ENCODE results near the gene DMRT3. TPM values are rescaled to one million over a fixed set of nuclear protein-coding genes. Genes with fewer than 3 reads are reported as not detected.

The DMRT3 gene
- not detected in 2 replicates for total RNA-seq

GRCh38 chr9:976258-976942, at the start of gene DMRT3:
Gene DMRT3, plus strand, starts transcription at chr9:976655. Its CDS starts 347 bp downstream, at chr9:977002.
- intact Hi-C loops (cut with micrococcal nuclease), result no loop called here

GRCh38 chr9:926976-927375, 49.5 kb upstream of the DMRT3 start:
- intact Hi-C loops (cut with micrococcal nuclease), result no loop called here

DNA sequence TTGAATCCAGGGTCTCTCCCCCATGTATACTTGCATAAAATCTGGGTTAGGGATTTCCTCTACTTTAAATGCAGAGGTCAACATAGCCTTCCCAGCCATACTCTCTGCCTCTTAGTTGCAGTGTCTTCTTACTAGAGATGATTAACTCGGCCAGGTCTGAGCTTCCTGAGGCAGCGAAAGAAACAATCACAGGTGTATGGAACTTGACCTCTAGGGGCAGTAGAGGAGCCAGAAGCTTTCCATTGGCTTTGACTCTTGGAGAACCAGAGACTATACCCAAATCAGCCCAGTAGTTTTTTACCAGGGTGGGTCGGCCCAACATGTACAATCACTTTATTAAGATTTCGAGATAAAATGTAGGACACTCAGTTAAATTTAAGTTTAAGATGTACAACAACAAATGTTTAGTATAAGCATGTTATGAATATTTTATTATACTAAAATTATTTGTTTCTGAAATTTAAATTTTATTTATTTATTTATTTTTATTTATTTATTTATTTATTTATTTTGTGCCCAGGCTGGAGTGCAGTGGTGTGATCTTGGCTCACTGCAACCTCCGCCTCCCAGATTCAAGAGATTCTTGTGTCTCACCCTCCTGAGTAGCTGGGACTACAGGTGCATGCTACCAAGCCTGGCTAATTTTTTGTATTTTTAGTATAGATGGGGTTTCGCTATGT, 48.0 kb upstream of the DMRT3 start:
- intact Hi-C loops (cut with micrococcal nuclease), result no loop called here

GRCh38 chr9:929719-930118, 46.7 kb upstream of the DMRT3 start:
- intact Hi-C loops (cut with micrococcal nuclease), result no loop called here

- intact Hi-C loops (cut with micrococcal nuclease), result no loop called here
These were observed 43.1 kb upstream of the DMRT3 start for GRCh38 chr9:933356-933755.

GRCh38 chr9:935348-935965, 41.0 kb upstream of the DMRT3 start:
- intact Hi-C loops (cut with micrococcal nuclease), result no loop called here

DNA sequence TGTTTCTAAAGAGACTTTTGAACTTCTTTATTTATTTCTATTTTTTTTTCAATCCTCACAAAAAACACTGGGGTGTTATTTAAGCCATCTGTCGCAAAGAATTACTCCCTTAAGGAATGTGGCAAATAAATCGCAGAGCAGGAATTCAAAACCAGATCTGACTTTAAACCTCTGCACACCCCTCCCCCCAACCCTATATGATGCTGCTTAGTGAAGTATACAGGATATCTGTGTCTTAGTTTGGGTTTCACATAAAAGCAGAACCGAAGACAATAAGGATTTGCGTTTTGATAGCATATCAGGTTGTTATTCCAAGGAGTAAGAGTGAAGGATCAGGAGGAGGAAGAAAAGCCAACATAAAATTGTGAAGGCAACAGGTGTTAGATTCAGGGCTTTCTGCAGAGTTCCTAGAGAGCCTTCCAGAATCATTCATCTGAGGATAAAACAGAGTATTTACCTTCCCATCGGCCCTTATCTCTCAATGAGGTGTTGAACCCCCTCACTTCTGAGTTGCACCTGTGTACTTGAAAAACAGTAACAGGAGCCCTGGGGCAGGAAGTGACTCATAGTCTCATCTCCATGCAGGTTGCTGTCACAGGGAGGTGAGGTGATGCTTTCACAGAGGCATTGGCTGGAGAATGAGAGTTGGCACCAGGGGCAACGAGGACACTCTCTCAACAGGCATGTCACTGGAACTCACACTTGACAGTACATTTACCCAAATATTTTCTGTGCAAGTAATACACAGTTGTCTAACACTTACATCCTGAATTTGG, 33.5 kb upstream of the DMRT3 start:
- intact Hi-C loops (cut with micrococcal nuclease), result no loop called here

DNA sequence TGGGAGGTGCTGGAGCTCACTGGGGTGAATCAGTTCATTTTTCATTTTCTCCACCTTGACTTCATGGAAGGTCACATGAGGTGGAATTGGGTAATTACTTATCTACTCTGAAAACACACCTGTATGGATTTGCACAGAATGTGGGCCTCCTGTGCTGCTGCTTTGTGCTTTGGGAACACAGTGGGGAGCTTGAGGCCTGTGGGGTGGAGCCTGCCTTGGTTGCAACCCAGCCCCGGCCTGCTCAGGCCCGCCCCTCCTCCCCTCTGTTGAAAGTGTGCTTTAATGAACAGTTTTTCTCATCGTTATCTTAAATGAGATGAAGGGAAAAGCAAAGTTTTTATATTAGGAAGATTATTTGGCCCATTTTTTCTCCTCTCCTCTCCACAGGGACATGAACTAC, 28.5 kb upstream of the DMRT3 start:
- intact Hi-C loops (cut with micrococcal nuclease), result no loop called here

GRCh38 chr9:948497-948896, 28.0 kb upstream of the DMRT3 start:
- intact Hi-C loops (cut with micrococcal nuclease), result no loop called here

DNA sequence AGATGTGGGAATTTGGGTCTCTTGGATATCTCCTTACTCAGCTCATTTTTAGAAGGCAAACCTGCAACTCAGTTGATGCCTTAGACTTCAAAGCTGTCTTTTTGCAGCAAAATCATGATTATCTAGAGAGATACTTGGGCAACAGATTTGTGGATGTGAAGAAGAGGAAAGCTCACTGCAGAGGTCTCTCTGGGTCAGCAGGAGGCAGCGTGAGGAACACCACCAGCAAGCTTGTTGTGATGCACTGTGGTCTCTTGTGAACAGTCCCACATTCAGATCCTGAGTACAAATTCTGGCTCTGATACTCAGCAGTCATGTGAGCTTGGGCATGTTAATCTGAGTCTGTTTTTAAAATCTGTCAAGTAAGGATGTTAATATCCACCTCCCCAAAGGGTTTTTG, 26.3 kb upstream of the DMRT3 start:
- intact Hi-C loops (cut with micrococcal nuclease), result no loop called here

- intact Hi-C loops (cut with micrococcal nuclease), result no loop called here
These were observed 23.9 kb upstream of the DMRT3 start for GRCh38 chr9:952546-952945.

DNA sequence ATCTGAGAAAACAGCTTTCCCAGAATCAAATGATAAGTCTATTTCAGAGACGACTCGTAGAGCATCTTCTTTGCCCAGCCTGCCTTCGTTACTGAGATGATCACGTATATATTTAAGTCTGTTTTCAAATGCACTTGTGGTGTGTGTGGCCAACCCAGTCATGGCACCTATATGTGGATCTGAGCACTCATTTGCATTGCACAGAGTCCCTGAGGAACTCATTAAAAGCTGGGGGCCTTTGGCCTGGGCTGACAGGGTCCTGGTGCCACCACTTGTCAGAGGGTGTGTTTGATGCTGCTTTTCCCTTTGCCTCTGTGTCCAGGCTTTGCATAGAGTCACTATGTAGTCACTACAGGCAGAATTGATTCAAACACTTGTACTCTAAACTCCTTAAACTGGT, 17.4 kb upstream of the DMRT3 start:
- intact Hi-C loops (cut with micrococcal nuclease), result no loop called here

DNA sequence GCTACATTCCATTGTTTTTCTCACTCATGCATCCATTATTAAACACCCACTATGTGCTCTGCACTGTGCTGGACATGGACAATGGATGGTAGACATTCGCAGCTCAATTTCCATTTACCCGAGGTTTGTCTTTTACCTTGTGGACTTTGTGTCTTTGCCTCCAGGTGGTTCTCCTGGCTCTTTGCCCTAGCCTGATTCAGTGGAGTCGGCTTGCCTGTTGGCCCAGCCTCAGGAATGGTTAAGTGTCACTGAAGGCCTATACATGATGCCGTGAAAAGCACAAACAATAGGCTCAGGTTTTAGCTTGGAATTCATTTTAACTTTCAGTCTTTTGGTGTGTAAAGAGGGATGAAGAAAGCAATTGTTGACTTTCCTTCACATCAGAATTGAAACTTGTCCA, 16.5 kb upstream of the DMRT3 start:
- intact Hi-C loops (cut with micrococcal nuclease), result no loop called here

DNA sequence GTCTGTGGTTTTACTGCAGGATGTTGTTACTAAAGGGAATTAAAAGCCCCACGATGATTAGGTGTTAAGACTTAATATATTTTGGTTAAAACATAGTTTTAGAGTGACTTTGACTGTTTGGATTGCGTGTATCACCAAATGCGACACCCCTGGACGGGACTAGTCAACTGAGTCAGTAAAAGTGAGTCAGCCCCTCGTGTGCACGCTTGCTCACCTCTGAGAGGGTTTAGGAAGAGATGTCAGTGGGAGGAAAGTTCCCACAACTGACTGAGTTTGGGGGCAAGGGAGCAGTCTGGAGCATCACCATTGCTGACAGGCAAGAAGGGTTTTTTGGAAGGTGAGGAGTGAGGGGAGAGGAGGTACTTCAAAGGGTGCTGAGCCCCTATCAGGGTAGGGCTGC, 14.4 kb upstream of the DMRT3 start:
- intact Hi-C loops (cut with micrococcal nuclease), result no loop called here

DNA sequence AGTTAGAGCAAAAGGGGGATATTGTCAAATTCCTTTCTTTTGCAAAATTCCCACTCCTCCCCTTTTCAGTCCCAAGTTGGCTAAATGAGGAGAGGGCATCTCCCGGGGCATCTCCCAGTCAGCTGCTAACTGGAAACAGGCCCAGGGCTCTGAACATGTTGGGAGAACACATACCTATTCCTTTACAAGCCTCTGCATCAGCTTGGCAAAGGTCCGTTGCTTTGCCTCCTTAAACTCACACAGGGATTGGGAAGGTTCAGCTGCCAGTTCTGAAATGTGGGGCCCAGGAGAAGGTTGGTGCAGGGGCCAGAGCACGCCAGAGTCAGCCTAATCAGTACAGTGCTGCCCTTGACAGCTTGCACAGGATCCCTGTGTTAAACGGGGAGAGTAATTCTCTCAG, 11.0 kb upstream of the DMRT3 start:
- intact Hi-C loops (cut with micrococcal nuclease), result loop anchor here (5.0 kb wide), 1 partner anchor 123 kb away; the partner anchor contains the start of gene DMRT1

- intact Hi-C loops (cut with micrococcal nuclease), result loop anchor here (5.0 kb wide), 1 partner anchor 125 kb away; the partner anchor contains the start of gene DMRT1
These were observed 9.6 kb upstream of the DMRT3 start for GRCh38 chr9:966870-967269.

- intact Hi-C loops (cut with micrococcal nuclease), result loop anchor here (5.0 kb wide), 1 partner anchor 125 kb away; the partner anchor contains the start of gene DMRT1
These were observed 9.0 kb upstream of the DMRT3 start for GRCh38 chr9:967436-967835.

GRCh38 chr9:967903-968641, 8.4 kb upstream of the DMRT3 start:
- intact Hi-C loops (cut with micrococcal nuclease), result loop anchor here (1.0 to 5.0 kb wide), 3 partner anchors 11 to 126 kb away; partner anchors contain the start of gene DMRT1

DNA sequence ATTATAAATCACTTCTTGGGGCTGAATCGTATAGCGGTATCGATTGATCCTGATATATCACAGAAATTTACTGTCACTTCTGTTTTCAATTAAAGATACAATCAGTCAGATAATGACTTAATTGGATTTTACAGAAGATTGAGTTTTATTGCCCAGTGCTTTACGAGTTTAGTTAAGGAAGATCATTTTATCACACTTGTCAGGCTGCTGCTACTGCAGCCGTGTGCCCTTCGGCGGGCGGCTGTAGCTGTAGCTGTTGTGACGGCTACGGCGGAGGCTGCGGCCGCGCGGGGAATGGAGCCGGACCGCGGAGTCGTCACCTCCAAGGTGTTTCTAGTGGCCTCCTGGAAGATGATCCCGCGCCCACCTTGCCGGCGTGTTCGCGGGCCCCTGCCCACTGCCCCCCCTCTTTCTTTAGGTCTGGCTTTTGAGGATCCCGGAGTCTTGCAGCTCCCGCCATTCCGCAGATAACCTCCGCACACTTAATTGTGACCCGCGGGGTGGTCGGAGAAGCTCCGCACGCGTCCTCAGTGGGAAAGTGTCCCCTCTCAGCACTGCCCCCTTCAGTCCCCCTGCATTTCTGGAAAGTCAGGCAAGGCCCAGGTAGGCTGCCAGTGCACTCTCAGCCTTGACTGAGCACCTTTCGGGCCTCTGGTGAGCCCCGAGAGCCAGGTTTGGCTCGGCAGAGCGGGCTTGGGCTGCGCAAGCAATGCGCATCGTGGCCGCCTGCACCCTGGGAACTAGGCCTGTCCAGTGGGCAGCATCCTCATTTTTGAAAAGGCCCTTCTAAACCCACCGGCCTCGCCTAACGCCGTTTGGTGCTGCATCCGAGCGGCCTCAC, 6.9 kb upstream of the DMRT3 start:
- intact Hi-C loops (cut with micrococcal nuclease), result loop anchor here (1.0 to 5.0 kb wide), 2 partner anchors 37 to 127 kb away; partner anchors contain the start of gene DMRT1

Measured in T-helper 1 cell treated with Interleukin-12 subunit alpha and Interleukin-12 subunit beta and Interleukin-4 antibody, amounts not matched to agents 30 ng/mL and 1 ng/mL, for 36 hours (primary cell).